ENCODE results near the gene LEMD2. TPM values are rescaled to one million over a fixed set of nuclear protein-coding genes. Genes with fewer than 3 reads are reported as not detected.

LEMD2 gene
- total RNA-seq, 1 experiment from 2014 or later, result 52.5 TPM

DNA sequence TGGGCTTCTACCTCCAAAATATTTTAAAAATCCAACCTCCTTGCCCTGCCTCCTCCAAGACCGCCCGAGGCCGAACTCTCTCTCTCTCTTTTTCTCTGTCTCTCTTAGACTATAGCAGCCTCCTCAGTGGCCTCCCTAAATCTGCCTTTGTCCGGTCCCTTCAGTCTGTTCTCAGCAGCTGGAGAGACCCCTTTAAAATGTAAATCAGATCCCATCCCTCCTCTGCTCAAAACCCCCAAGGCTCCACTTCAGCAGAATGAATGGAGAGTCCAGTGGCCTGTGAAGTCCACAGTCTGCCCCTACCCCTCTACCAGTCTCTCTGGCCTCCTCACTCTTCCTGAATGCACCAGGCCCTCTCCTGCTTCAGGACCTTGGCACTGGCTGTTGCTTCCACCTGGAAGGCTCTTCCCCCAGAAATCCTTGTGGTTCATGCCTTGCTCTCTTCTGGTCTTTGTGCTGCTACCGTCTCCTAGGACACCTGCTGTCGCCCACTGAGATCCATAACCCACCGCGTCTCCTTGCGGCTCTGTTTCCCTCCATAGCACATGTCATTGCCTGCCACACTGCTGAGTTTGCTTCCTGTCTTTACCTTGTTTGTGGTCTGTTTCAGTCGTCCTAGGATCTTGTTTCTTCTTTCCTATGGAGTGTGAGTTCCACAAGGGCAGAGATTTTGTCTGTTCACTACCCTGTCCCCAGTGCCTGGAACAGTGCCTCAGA lies 8.9 kb upstream of the LEMD2 start:
- DNase-seq (ENCODE audit: low read depth), result no peak

DNA sequence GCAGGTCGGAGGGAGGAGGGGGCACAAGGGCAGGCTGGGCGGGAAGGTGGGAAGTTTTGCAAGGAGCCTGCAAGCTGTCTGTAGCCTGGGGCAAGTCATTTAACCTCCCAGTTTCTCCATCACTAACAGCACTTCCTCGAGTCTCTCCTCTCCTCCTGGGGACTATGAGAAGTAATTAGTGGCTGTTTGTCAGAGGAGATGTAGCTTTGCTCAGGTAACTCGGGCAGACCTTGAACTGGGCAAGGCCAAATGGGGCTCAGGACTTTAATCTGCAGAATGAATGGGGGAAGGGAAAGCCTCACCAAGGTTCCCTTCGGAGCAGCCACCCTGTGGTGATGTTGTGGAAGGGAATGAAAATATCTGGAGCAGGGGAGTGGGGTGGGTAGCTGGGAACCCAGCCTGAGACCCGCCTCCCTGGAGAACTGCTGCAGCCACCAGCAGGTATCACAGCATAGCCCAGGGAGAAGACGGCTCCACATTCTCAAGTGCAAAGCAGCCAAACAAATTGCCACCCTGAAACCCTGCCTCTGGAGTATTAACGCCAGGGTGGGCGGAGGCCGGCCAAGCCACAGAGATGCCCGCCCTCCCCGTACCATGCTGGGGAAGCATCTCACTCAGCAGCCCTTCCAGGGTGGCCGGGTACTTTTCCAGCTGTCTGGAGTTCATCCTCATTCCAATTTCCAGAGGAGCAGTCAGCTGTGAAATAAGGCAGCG lies 6.1 kb upstream of the LEMD2 start:
- DNase-seq (ENCODE audit: low read depth), result no peak

GRCh38 chr6:33792981-33793380 lies 4.1 kb upstream of the LEMD2 start:
- no peak for DNase-seq (ENCODE audit: low read depth)

- no peak for DNase-seq (ENCODE audit: low read depth)
Observed at GRCh38 chr6:33791620-33792019, 2.7 kb upstream of the LEMD2 start.

- no peak for DNase-seq (ENCODE audit: low read depth)
Observed at GRCh38 chr6:33790910-33791309, 2.0 kb upstream of the LEMD2 start.

DNA sequence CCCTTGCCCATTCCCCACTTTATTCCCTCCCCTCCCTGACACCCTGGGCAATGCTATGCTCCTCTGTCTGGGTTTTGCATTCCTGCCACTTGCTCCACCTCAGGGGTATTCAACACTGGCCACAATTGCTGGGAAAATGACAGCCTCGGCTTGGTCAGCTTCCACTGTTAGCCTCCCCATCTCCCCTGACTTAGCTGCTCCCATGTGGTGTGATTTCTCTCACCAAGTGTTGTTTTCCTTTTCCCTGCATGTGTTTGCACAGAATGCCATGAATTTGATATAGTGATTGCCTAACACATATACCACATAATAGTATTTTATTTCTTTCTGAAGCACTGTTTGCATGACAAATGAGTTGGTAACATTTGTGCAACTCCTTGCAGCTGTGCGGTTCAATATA lies 1.4 kb upstream of the LEMD2 start:
- peak; percentile 94 for DNase-seq (ENCODE audit: low read depth)

DNA sequence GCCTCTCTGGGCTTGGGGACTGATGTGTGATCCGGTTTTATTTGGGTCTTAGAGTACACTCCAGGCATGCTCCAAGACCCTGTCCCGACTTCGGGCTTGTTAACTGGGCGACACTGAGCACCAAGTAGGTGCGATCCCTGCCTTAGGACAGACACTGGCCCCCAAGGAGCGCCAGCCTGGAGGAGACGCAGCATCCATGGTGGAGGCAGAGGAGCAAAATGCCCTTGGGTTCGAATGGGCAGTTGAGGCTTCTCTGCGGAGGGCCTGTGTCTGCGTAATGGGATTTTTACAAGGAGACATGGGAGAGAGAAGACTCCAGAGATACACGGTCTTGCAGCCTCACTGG lies 593 bp upstream of the LEMD2 start:
- no peak for DNase-seq (ENCODE audit: low read depth)

GRCh38 chr6:33787954-33788693 lies 806 bp downstream of the LEMD2 start:
- DNase-seq (ENCODE audit: low read depth), result peak; percentile 82

GRCh38 chr6:33787346-33787953 lies 1.5 kb downstream of the LEMD2 start:
- peak; percentile 56 for DNase-seq (ENCODE audit: low read depth)

DNA sequence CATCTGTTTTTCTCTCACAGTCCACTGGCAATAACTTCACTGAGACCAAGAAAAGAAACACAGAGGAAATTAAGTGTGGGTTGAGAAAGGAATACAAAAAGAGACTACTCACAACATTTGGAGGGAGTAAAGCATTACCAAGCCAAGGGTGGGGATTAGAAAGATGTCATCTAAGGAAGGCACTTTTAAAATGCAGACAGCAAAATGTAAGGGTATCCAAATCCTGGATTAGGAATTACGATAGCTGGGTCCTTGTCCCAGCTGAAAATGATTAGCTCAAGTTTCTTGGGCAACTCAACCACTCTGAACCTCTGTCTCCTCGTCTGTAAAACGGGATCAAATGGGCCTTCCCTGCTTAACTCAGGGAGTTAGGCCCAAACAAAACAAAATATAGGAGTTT lies 2.2 kb downstream of the LEMD2 start:
- no peak for DNase-seq (ENCODE audit: low read depth)

DNA sequence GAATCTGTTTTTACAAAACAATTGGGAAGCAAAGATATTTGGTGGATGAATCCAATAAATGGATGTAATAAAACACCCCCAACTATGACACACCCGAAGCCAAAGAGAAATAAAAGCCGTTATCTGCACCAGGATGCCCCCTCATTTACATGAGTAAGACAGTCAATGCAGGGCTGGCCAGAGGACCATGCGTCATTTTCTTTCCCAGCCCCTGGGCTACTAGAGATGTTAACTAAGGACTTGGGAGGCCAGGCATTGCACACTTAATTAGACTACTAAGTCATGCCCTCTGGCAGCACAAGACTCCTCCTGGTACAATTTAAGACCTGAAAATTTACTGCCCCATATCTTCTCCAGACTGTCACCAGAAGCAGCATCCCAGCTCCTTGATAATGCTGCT lies 3.2 kb downstream of the LEMD2 start:
- DNase-seq (ENCODE audit: low read depth), result peak; percentile 50

GRCh38 chr6:33784787-33785186 lies 4.1 kb downstream of the LEMD2 start:
- DNase-seq (ENCODE audit: low read depth), result no peak

DNA sequence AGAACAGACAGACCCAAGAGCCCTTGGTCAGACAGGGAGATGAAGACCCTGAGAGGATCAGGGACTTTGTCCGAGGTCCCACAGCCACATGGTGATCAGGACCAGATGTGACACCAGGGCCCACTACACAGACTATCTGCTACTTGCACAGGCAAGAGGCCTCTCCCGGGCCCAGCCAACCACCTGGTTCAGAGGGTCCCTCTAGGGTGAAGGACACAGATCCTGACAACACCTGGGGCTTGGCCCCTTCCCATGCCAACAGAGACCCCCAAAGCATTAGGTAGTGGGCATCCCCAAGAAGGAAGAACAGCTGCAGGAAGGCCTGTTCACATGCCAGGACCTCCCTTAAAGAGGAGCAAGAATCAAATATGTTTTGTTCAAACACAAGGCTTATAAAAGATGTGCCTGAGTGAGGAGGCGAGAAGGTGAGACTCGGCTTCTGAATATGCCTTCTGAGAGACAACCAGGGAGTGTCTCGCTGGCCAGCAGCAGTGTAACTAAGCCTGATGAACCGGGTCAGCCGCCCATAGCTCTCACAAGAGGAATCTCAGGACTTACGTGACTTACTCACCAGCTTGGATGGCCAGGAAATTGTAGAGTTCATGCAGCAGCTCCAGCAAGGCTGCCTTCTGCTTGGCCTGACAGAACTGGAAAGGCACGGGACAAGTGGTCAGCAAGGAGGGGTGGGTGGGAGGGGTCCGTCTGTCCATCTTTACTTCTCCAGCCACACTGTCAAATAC lies 5.0 kb downstream of the LEMD2 start:
- no peak for DNase-seq (ENCODE audit: low read depth)

DNA sequence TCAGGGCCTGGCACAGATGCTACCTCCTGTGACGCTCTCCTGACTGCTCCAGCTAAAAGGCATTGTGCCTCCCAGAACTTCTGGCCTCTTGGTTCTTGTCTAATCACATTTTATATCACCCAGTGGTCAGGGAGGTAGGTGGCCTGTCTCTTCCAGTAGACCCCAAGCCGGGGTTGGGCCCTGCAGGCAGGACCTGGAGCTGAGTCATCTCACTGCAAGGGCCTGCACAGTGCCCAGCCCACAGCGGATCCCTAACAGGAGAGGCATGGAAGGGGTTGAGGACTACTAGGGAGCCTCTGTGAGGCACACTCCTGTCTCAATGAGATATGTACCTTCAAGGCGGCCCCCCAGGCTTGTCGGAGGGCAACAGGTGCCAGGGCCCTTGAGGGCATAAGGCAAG lies 6.4 kb downstream of the LEMD2 start:
- no peak for DNase-seq (ENCODE audit: low read depth)

DNA sequence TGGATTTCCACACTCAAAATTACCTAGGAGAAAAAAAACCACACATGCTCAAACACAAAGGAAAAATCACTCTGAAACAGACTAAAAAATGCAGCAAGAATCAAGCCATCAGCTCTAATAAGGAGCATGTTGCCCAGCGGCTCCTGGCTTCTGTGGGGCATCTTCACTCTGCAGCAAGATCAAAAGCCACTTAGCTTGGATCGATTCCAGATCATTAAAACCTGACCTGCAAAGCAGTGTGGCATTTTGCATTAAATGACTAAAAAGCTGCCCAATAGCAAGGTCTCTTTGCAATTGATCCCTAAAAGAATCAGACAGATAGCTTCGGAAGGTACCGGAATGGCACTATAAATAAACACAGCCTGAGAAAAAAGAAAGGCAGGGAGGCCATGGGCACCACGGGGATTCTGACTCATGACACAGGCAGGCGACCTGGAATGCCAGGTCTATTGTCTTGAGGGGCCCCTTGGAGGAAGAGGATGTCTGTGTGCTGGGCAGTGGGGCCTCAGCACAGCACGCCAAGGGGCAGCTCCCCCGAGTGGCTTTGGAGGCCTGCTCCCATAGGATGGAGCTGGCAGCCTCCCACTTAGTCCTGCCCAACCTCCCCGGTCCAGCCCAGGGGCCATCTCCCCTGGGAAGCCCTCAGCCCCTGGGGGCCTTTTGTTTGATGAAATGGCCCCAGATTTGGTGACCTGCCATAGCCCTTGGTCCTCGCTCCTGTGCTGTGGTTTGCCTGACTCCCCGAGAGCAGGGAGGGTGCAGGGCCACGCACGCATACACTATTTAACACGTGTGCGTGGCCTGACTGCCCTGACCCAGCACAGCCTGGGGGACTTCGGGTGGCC lies 7.6 kb downstream of the LEMD2 start:
- DNase-seq (ENCODE audit: low read depth), result peak; percentile 63

DNA sequence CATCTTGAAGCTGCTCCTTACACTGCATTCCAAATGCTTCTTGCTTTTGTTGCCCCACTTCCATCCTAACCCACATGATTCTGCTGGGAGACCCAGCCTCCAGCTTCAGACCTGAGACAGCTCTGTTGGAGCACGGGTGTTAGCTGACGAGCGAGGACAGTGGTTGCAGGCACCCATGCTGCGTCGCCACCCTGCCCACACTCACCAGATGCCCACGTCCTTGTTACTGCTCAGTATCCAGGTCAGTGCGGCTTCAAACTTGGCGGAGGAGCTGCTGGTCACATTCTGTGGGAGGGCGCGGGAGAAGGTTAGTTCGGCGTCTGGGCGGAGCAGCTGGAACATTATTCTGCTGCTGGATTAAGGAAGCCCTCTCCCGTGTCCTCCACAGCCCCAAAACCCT lies 9.0 kb downstream of the LEMD2 start:
- no peak for DNase-seq (ENCODE audit: low read depth)

DNA sequence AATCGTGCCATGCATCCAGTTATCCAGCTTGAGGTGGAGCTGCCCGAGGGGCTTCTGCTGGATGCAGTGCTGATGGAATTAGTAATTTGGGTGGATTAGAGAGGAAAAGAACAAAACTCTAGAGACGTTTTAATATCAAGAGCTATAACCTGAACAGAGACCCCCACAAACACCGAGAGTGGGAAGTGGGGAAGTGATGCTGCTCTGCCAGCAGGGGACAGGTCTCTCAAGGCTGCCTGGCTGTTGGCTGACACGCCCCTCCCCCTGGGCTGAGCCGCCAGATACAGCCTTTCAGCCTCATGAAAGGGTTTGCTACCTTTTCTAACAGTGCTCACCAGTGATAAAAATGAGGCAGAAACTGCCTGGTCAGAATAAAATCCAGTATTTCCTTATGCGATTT lies 9.6 kb downstream of the LEMD2 start:
- DNase-seq (ENCODE audit: low read depth), result no peak

DNA sequence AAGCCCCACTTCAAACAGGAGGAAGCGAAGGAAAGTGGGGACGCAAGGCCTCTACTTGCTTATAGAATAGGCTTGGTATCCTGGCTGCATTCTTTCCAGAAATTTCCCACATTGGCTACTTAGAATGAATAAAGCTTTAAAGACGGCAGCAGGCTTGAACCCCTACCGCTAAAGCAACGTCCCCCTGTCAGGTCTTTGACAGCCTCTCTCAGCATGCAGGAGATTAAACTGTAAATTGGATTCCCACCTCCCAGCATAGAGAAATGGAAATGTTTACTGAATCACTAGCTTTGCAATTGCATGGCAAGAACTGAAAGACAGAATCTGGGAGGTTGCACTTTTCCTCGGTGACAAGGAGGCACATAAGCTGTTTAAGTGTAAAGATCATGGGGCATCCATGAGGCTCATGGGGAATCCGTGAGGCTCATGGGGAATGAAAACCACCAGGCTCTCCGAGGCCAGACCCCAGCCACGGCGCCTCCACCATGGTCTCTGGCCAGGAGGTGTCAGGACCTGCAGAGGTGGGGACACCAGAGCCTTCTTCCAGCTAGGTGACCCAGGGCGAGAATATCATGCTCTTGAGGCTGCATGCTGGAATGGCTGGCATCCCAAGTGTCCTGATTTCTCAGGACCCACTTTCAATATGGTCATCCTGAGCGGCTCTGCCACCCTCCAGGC lies 10.3 kb downstream of the LEMD2 start:
- no peak for DNase-seq (ENCODE audit: low read depth)

DNA sequence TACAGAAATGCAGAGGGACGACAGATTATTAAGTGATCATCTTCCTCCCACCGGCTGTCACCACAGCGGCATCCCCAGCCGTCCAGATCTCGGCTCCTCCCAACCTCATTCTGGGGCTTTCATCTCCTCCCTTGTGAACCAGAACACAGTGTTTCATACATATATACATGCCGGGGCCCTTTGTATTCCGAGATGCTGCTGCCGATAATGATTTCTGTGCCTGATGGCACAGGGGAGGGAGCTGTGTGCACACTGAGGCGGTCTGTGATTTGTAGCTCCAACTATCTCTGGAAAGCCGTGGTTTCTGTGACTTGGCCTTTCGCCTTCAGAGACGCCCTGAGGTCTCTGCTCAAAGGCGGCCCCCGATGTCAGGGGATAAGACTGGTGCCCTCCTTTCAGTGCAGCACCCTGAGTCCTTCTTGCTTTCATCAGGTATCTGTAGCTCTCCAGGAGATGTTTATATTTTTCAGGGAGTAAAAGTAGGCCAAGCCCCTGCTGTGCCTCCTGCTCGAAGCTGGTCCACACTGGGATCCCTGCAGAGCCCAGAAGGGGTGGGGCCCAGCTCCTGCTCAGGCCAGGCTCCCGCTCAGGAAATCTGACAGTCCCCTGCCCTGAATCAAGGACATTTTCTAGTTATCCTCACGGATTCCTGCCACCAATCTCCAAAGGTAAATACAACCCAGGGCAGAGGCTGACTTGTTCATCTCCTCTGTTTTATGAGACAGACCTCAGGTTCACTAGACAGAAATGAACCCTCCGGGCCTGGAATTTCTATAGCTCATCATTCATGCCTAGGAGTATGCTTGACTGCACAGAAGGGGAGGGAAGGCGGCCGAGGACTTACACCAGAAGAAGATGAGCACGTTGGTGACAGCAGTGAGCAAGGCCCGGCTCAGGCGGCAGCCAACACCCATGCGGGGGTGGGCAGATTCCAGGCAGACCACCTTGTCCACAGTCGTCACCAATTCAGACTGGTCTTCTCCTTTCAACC lies 11.2 kb downstream of the LEMD2 start:
- no peak for DNase-seq (ENCODE audit: low read depth)
